ENCODE measurements around the gene RAB29. TPM values are rescaled to one million over a fixed set of nuclear protein-coding genes. Genes with fewer than 3 reads are reported as not detected.
A peak's percentile ranks its signal among the peaks of the same experiment; 100 is the strongest.
"Not testable (repeated sequence)": the region's sequence is repeated elsewhere in the genome, so short reads cannot be mapped to it uniquely, and the experiment has no call there.

Gene RAB29
- total RNA-seq, 2 experiments from 2014 or later, result 48.5 to 50.6 TPM

GRCh38 chr1:205748403-205749233 is 26.7 kb downstream of the RAB29 start:
- POLR2A ChIA-PET, result interaction anchor here (0.6 to 2.4 kb wide), 13 partner anchors 8 to 827 kb away, joined by 3 to 43 read pairs (median 5); partner anchors contain the start of genes PM20D1 and RAB29
- no peaks in the 10 kb centered on the region for H3K27me3 Mint-ChIP-seq
- no peak for DNase-seq
- H3K27ac Mint-ChIP-seq, result peak overlapping the region; percentile 75
- peak overlapping the region; percentile 90 for H3K4me3 Mint-ChIP-seq
- ATAC-seq (ENCODE audit: low read depth), result peak; percentile 9
- H3K4me1 Mint-ChIP-seq, result peaks cover 45% of the 10 kb centered on the region
- no peaks in the 10 kb centered on the region for H3K9me3 Mint-ChIP-seq
- H3K36me3 Mint-ChIP-seq, result peaks cover 10% of the 10 kb centered on the region

DNA sequence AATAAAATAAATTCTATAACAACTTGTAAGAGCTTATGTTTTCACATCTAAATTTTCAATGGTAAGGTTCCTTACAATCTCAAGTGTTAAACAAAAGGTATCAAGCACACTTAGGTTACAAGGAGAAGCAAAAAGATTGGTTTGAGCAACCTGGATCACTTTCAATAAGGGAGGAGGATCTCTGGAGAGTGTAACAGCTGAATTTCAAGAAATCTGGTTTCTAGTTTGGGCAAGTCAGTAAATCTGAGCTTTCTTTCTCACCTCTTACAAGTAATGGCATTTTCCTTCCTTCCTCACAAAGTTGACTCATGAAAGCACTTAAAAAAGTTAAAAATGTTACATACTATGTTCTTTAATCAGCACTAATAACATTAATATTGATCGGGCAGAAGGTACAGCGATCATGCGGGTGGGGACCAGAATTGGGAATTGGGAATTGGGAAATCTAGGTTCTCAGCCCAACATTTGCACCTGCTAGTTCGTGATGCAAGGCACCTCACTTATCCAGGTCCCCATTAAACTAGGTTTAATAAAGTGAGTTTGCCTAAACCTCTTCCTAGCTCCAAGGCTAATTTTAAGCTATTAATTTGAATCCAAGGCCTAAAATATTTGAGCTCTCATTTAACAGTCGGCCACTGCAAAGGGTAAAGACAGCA is 28.4 kb downstream of the RAB29 start:
- H3K9me3 Mint-ChIP-seq, result no peaks in the 10 kb centered on the region
- ATAC-seq (ENCODE audit: low read depth) (no peak), DNase-seq (no peak)
- H3K4me3 Mint-ChIP-seq, result peak overlapping the region; percentile 61
- peaks cover 10% of the 10 kb centered on the region for H3K36me3 Mint-ChIP-seq
- H3K27ac Mint-ChIP-seq, result no peak overlapping the region
- POLR2A ChIA-PET, result interaction anchor here (0.9 kb wide), 1 partner anchor 28 kb away, joined by 3 read pairs; the partner anchor contains the start of gene RAB29
- H3K4me1 Mint-ChIP-seq, result peaks cover 48% of the 10 kb centered on the region
- H3K27me3 Mint-ChIP-seq, result no peaks in the 10 kb centered on the region

DNA sequence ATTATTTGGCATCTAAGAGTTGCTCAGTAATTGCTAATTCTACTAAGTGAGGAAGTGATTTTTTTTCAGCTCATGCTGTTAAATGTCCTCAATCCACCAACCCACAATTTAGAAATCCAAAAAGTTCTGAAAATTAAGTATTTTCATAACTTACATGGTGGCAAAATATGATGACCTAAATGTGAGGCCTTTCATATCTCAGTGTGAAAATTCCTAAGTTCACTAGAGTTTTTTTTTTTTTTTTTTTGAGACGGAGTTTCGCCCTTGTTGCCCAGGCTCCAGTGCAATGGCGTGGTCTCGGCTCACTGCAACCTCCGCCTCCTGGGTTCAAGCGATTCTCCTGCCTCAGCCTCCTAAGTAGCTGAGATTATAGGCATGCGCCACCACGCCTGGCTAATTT is 30.9 kb downstream of the RAB29 start:
- POLR2A ChIA-PET, result interaction anchor here (1.1 kb wide), 1 partner anchor 9 kb away, joined by 3 read pairs; no protein-coding TSS in a partner anchor
- no peak overlapping the region for H3K4me3 Mint-ChIP-seq
- no peak for ATAC-seq (ENCODE audit: low read depth)

DNA sequence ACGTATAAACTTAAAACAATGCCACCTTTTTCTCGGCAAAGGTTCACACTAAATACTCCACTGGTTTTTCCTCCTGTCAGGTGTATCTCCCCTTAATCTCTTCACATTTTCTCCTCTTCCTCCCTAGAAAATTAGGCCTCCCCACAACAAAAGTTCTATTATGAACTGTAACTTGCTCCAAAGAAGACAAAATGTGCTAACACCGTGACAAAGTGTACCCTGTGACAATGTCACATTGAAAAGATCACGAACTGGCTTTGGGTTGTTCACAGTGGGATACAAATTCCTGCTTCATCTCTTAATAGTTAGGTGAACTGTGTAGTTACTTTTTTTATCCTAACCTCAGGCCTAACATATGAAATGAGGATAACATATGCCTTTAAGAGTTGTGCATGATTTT is 31.3 kb downstream of the RAB29 start:
- ATAC-seq (ENCODE audit: low read depth) (no peak), DNase-seq (no peak)
- POLR2A ChIA-PET, result no interaction called here
- Mint-ChIP-seq H3K27ac (no peak overlapping the region), H3K27me3 (no peaks in the 10 kb centered on the region), H3K4me3 (no peak overlapping the region), H3K36me3 (peaks cover 11% of the 10 kb centered on the region), H3K9me3 (no peaks in the 10 kb centered on the region), H3K4me1 (peaks cover 38% of the 10 kb centered on the region)

More for the DNA sequence above, 30.9 kb downstream of the RAB29 start:
- no peak for DNase-seq
- Mint-ChIP-seq H3K9me3 (no peaks in the 10 kb centered on the region), H3K27ac (no peak overlapping the region), H3K4me1 (peaks cover 35% of the 10 kb centered on the region), H3K27me3 (no peaks in the 10 kb centered on the region), H3K36me3 (peaks cover 8% of the 10 kb centered on the region)

GRCh38 chr1:205741681-205742080 is 33.6 kb downstream of the RAB29 start:
- peaks cover 7% of the 10 kb centered on the region for H3K36me3 Mint-ChIP-seq
- H3K4me1 Mint-ChIP-seq, result peaks cover 24% of the 10 kb centered on the region
- H3K27ac Mint-ChIP-seq, result no peak overlapping the region
- H3K27me3 Mint-ChIP-seq, result no peaks in the 10 kb centered on the region
- H3K4me3 Mint-ChIP-seq, result no peak overlapping the region
- DNase-seq, result no peak
- no peak for ATAC-seq (ENCODE audit: low read depth)
- POLR2A ChIA-PET, result no interaction called here
- no peaks in the 10 kb centered on the region for H3K9me3 Mint-ChIP-seq

- Mint-ChIP-seq H3K9me3 (no peaks in the 10 kb centered on the region), H3K4me1 (peaks cover 14% of the 10 kb centered on the region), H3K27ac (no peak overlapping the region), H3K27me3 (no peaks in the 10 kb centered on the region), H3K4me3 (no peak overlapping the region), H3K36me3 (peaks cover 12% of the 10 kb centered on the region)
- DNase-seq (no peak), ATAC-seq (ENCODE audit: low read depth) (no peak)
- POLR2A ChIA-PET, result interaction anchor here (0.8 to 1.9 kb wide), 4 partner anchors 8 to 28 kb away, joined by 3 to 8 read pairs (median 4); no protein-coding TSS in a partner anchor
Measured at GRCh38 chr1:205739348-205740160, 35.7 kb downstream of the RAB29 start.

DNA sequence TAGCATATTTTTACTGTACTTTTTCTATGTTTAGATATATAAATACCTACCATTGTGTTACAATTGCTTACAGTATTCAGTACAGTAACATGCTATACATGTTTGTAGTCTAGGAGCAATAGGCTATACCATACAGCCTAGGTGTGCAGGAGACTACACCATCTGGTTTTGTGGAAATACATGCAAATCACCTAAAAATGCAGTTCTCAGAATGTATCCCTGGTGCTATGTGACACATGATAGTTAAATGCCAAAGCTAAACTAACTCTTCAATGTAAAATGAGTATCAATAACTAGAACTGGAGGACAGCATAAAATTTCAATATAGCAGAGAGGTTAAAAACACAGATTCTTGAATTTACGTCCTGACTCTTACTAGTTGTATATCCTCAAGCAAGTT is 40.1 kb downstream of the RAB29 start:
- H3K4me1 Mint-ChIP-seq, result peaks cover 17% of the 10 kb centered on the region
- DNase-seq, result no peak

DNA sequence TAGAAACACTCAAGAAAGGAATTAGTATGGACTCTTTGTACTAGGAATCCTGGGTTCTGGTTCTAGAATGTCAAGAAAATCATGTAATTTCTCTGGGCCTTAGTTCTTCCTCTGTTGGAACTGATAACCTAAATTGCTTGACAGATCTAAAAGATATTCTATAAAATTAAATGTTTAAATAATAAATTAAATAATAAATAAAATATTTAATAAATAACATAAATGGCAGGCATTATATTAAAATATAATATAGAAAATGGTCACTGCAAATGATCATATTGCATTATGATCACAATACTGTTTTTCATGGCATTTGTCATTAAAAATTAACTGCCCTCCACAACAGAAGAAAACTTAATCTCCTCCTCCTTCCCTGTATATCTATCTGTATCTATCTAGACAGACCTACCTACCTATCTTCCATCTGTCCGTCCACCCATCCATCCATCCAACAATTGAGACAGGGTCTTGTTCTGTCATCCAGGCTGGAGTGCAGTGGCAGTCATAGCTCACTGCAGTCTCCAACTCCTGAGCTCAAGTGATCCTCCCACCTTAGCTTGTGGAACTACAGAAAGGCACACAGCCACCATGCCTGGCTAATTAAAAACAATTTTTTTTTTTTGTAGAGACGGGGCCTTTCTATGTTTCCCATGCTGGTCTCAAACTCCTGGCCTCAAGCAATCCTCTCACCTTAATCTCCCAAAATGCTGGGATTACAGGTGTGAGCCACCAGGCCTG is 41.7 kb downstream of the RAB29 start:
- Mint-ChIP-seq H3K4me3 (no peak overlapping the region), H3K27ac (no peak overlapping the region), H3K4me1 (peaks cover 15% of the 10 kb centered on the region), H3K36me3 (peaks cover 16% of the 10 kb centered on the region), H3K9me3 (no peaks in the 10 kb centered on the region), H3K27me3 (no peaks in the 10 kb centered on the region)
- DNase-seq, result no peak
- ATAC-seq (ENCODE audit: low read depth), result no peak
- POLR2A ChIA-PET, result interaction anchor here (0.6 to 1.3 kb wide), 2 partner anchors 15 to 18 kb away, joined by 3 to 4 read pairs; no protein-coding TSS in a partner anchor

More for the DNA sequence above, 40.1 kb downstream of the RAB29 start:
- POLR2A ChIA-PET, result interaction anchor here (1.2 kb wide), 1 partner anchor 10 kb away, joined by 3 read pairs; no protein-coding TSS in a partner anchor
- no peak for ATAC-seq (ENCODE audit: low read depth)
- Mint-ChIP-seq H3K9me3 (no peaks in the 10 kb centered on the region), H3K27me3 (no peaks in the 10 kb centered on the region), H3K27ac (no peak overlapping the region), H3K36me3 (peaks cover 21% of the 10 kb centered on the region), H3K4me3 (no peak overlapping the region)

- Mint-ChIP-seq H3K27me3 (no peaks in the 10 kb centered on the region), H3K4me3 (no peak overlapping the region), H3K36me3 (peaks cover 27% of the 10 kb centered on the region), H3K9me3 (no peaks in the 10 kb centered on the region), H3K4me1 (peaks cover 16% of the 10 kb centered on the region), H3K27ac (no peak overlapping the region)
- DNase-seq (no peak), ATAC-seq (ENCODE audit: low read depth) (no peak)
- POLR2A ChIA-PET, result interaction anchor here (3.4 kb wide), 1 partner anchor 45 kb away, joined by 11 read pairs; the partner anchor contains the start of gene RAB29
Measured at GRCh38 chr1:205729945-205730610, 45.2 kb downstream of the RAB29 start.

GRCh38 chr1:205726619-205727125 is 48.6 kb downstream of the RAB29 start:
- DNase-seq (no peak), ATAC-seq (ENCODE audit: low read depth) (no peak)
- Mint-ChIP-seq H3K4me3 (no peak overlapping the region), H3K9me3 (no peaks in the 10 kb centered on the region), H3K36me3 (peaks cover 37% of the 10 kb centered on the region), H3K4me1 (peaks cover 9% of the 10 kb centered on the region), H3K27ac (no peak overlapping the region), H3K27me3 (no peaks in the 10 kb centered on the region)
- POLR2A ChIA-PET, result no interaction called here

DNA sequence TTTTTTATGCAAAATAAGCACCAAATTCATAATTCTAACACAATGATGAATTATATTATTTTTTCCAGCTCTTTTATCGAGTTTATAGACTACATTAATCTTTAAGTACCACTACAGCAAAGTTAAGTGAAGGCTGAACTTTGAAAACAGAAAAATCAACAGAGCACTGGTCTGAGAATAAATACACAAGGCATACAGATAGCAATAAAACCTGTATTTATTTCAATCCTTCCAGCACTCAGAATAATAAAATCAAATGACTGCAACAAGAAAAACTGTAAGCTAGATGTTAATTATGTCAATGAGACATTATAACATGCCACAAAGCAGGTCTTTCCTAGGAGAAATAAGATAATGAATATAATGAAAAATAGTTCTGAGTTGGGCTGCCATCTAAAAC is 49.8 kb downstream of the RAB29 start:
- H3K36me3 Mint-ChIP-seq, result peaks cover 44% of the 10 kb centered on the region
- no peak for ATAC-seq (ENCODE audit: low read depth)
- no peak overlapping the region for H3K27ac Mint-ChIP-seq
- no peak for DNase-seq
- no peaks in the 10 kb centered on the region for H3K27me3 Mint-ChIP-seq
- H3K9me3 Mint-ChIP-seq, result no peaks in the 10 kb centered on the region
- peaks cover 12% of the 10 kb centered on the region for H3K4me1 Mint-ChIP-seq
- POLR2A ChIA-PET, result no interaction called here
- no peak overlapping the region for H3K4me3 Mint-ChIP-seq

- POLR2A ChIA-PET, result interaction anchor here (0.8 kb wide), 1 partner anchor 11 kb away, joined by 3 read pairs; no protein-coding TSS in a partner anchor
- Mint-ChIP-seq H3K36me3 (peaks cover 61% of the 10 kb centered on the region), H3K4me1 (peaks cover 17% of the 10 kb centered on the region)
- H3K9me3 Mint-ChIP-seq; ATAC-seq (ENCODE audit: low read depth); DNase-seq; H3K27ac Mint-ChIP-seq; H3K27me3 Mint-ChIP-seq; H3K4me3 Mint-ChIP-seq: not testable (repeated sequence)
Measured at GRCh38 chr1:205720740-205721139, 54.5 kb downstream of the RAB29 start.

Measured in activated naive CD8-positive, alpha-beta T cell treated with anti-CD3 and anti-CD28 coated beads, Interleukin-2, amount 10 ng/mL, durations not matched to agents 7 days and 5 days (primary cell).